Urinary bladder (tissue), 4 donors: Measurements from ENCODE around the gene DIS3L2. TPM values are rescaled to one million over a fixed set of nuclear protein-coding genes. Genes with fewer than 3 reads are reported as not detected.

ENCODE experiments used
- DNase-seq: peaks from one replicate; pipeline ENCODE4 v3.0.0-alpha.2; 2015; ENCODE audit errors: extremely low spot score
- H3K27ac ChIP-seq: one replicate; pipeline ENCODE4 v1.5.1; 2013; ENCODE audit warnings: low read depth, mild to moderate bottlenecking, moderate library complexity
- H3K36me3 ChIP-seq: one replicate; pipeline ENCODE4 v1.6.1; 2013; ENCODE audit warnings: mild to moderate bottlenecking, moderate library complexity; ENCODE audit not compliant: insufficient read depth
- H3K4me1 ChIP-seq: one replicate; pipeline ENCODE4 v1.6.1; 2013; ENCODE audit warnings: mild to moderate bottlenecking, moderate library complexity; ENCODE audit not compliant: insufficient read depth
- H3K4me3 ChIP-seq: one replicate; pipeline ENCODE4 v1.5.1; 2013; ENCODE audit warnings: low read depth, low read length
- WGBS: extraction: QIAGEN DNeasy Blood & Tissue Kit; methylation state at CpG from one replicate; pipeline ENCODE4 v1.1.7; 2013; 5-methylcytosine and 5-hydroxymethylcytosine counted together
- polyA plus RNA-seq: library from polyadenylated mRNA; stranded (reverse); fragments of 200-250 nt; gene quantifications from one replicate; pipeline ENCODE4 v1.2.3, GENCODE V29; 2013
- total RNA-seq: library from RNA; depleted of rRNA; stranded (reverse); fragments of >200 nt; gene quantifications from one replicate; pipeline ENCODE4 v1.2.3, GENCODE V29; 2014
- donor health status: healthy with polysubstance abuse.
- donor health status: healthy.

Gene DIS3L2
- total and polyA plus RNA-seq, 2 donors: 15.0 to 33.6 TPM

DNA sequence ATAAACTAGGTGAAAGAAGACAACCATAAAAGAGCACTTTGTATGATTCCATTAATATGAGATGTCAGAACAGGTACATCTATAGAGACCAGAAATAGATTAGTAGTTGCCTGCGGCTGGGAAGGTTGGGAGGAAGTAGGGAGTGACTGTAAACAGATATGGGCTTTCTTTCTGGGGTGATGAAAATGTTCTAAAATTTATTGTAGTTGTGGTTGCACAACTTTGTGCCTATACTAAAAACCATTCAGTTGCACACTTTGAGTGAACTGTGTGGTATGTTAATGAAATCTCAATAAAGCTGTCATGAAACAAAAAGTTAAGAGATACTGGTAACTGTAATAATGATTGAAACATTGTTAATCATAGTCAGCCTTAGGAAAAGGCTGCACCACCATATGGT lies 264.4 kb downstream of the DIS3L2 start:
- H3K4me1 ChIP-seq: no peaks in the 10 kb centered on the region
- 96% methylated on average over 1 of the region's 1 CpG for WGBS
- no peak overlapping the region for H3K27ac ChIP-seq
- no peak for DNase-seq
- H3K4me3 ChIP-seq: no peak overlapping the region
- no peaks in the 10 kb centered on the region for H3K36me3 ChIP-seq

DNA sequence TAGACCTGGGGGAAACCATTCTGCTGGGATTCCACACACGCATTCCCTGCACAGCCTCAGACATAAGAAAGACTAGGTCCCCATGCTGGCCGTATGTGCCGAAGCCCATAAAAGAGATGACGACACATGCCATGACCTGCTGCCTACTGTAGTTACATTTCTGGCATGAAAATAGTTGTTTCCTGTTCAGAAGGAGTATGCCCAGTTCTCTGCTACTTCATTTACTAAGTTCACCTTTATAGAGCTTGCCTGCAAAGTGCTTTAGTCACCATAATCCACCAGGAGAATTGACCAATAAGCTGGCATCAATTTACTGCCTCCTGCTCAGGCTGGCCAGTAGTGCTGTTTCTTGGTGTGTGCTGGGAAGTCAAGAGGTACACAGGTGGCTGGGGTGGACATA lies 266.8 kb downstream of the DIS3L2 start:
- no peak overlapping the region for H3K4me3 ChIP-seq
- H3K4me1 ChIP-seq: no peaks in the 10 kb centered on the region
- H3K36me3 ChIP-seq: no peaks in the 10 kb centered on the region
- no peak overlapping the region for H3K27ac ChIP-seq
- DNase-seq: peak; percentile 39
- 87% methylated on average over 4 of the region's 4 CpGs for WGBS

- WGBS: 72% methylated on average over 7 of the region's 7 CpGs
- no peak for DNase-seq
- no peaks in the 10 kb centered on the region for H3K4me1 ChIP-seq
- no peak overlapping the region for H3K4me3 ChIP-seq
- H3K36me3 ChIP-seq: no peaks in the 10 kb centered on the region
- no peak overlapping the region for H3K27ac ChIP-seq
Measured at GRCh38 chr2:232228971-232229894, 267.7 kb downstream of the DIS3L2 start.

GRCh38 chr2:232229911-232230310 lies 268.4 kb downstream of the DIS3L2 start:
- Histone ChIP-seq H3K36me3 (no peaks in the 10 kb centered on the region), H3K4me3 (no peak overlapping the region), H3K4me1 (no peaks in the 10 kb centered on the region), H3K27ac (no peak overlapping the region)
- 80% methylated on average over 3 of the region's 3 CpGs for WGBS
- no peak for DNase-seq

GRCh38 chr2:232230560-232230959 lies 269.0 kb downstream of the DIS3L2 start:
- no peak for DNase-seq
- no peaks in the 10 kb centered on the region for H3K4me1 ChIP-seq
- H3K4me3 ChIP-seq: no peak overlapping the region
- no peak overlapping the region for H3K27ac ChIP-seq
- no peaks in the 10 kb centered on the region for H3K36me3 ChIP-seq
- WGBS: 92% methylated on average over 3 of the region's 3 CpGs

DNA sequence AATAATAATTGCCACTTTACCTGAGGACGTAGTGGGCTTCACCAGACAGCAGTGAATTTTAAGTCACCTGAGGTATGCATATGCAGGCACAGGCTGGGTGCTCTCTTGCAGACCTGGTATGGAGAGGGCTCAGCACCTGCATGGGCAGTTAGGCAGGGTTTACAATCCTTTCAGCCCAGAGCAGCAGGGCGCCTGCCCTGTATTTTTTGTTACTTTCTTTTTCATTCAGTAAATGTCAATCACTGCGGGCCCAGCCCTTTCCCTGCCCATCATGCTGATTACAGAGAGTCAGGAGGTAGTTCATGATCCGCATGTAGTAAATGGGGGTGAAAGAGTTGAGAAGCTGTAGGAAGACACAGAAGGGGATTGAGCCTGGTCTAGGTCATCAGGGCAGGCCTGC lies 270.0 kb downstream of the DIS3L2 start:
- DNase-seq: no peak
- Histone ChIP-seq H3K4me1 (no peaks in the 10 kb centered on the region), H3K4me3 (no peak overlapping the region), H3K27ac (no peak overlapping the region), H3K36me3 (no peaks in the 10 kb centered on the region)
- WGBS: 90% methylated on average over 4 of the region's 4 CpGs

DNA sequence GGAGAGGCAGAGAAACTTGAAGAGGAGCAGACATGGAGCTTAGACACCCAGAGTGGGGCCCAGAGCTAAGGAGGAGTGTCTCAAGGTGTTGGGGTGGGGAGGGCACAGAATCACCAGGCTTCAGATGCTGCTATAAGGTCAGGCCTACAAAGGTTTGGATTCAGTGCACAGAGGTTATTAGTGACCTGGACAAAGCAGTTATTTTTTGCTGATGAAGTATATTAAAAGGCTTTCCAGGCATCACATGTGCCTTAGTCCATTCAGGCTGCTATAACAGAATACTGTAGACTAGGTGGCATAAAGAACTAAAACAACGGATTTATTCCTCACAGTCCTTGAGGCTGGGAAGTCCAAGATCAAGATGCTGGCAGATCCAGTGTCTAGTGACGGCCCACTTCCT lies 271.4 kb downstream of the DIS3L2 start:
- H3K27ac ChIP-seq: no peak overlapping the region
- DNase-seq: no peak
- WGBS: 96% methylated on average over 2 of the region's 2 CpGs
- no peaks in the 10 kb centered on the region for H3K36me3 ChIP-seq
- no peak overlapping the region for H3K4me3 ChIP-seq
- H3K4me1 ChIP-seq: no peaks in the 10 kb centered on the region

DNA sequence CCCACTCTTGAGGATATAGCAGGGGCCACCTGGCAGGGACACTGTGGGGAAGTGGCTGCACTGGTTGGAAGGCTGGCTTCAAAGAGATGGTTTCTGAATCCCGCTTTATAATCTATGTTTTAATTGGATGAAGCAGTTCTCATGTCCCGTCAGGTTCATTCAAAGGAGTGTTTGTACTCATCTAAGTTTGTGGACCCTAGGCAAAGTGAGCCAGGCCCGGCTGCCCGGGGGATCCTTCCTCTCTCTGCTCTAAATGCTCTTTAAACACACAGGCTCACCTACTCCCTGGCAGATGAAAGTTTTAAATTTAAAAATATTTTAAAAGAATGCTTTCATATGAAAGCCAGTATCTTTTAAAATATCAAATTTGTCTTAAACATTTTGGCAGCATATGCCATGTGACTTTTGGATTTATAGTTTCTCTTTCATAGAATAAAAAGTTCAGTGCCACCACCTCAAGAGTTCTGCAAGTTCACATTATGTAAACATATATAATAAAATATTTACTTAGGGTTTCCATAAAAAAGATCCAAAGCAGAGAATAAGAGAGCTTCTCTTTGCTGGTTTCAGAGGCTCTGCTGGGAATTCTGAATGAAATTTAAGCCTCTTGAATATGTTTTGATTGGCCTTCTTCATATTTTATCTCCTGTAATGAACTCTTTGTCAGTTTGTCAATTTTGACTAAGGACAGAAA lies 273.6 kb downstream of the DIS3L2 start:
- Histone ChIP-seq H3K4me1 (no peaks in the 10 kb centered on the region), H3K4me3 (no peak overlapping the region), H3K36me3 (no peaks in the 10 kb centered on the region), H3K27ac (no peak overlapping the region)
- DNase-seq: no peak
- 74% methylated on average over 4 of the region's 4 CpGs for WGBS

DNA sequence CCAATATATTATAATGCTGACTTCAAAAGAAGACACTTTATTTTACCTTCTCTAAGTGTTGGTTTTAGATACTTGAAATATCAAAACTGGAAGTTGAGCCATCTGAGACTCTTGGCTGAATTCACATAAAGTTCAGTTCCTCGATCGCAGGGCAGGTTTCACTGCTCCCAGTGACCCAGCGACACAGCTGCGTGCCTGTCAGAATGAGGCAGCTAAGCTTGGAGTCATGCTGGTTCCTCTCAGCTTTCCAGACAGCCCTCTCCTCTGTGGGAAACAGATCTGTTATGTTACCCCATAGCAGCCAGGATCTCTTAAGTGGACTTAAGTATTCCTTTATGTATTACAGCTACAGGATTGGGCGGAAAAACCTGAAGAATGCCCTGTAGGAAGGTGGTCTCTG lies 274.2 kb downstream of the DIS3L2 start:
- Histone ChIP-seq H3K4me3 (no peak overlapping the region), H3K27ac (no peak overlapping the region), H3K36me3 (no peaks in the 10 kb centered on the region), H3K4me1 (no peaks in the 10 kb centered on the region)
- WGBS: 79% methylated on average over 5 of the region's 5 CpGs
- no peak for DNase-seq

DNA sequence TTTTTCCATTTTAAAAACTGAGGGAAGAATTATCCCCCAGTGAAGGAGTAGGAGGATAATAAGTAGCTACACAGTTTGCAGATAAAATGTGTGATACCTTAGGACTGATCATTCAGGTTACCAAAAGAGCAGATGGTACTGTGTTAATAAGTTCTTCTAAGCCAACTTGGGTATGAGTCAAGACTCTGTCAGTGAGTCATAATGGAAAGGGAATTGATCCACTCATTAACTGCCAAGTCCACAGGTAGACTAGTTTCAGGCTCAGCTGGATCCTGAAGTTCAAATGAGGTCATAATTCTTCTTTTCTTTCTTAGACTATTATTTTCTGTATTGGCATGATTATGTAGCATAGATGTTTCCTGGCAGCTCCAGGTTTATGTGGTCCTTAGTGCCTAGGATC lies 274.7 kb downstream of the DIS3L2 start:
- no peak overlapping the region for H3K4me3 ChIP-seq
- H3K4me1 ChIP-seq: no peaks in the 10 kb centered on the region
- H3K36me3 ChIP-seq: no peaks in the 10 kb centered on the region
- DNase-seq: no peak
- no peak overlapping the region for H3K27ac ChIP-seq

DNA sequence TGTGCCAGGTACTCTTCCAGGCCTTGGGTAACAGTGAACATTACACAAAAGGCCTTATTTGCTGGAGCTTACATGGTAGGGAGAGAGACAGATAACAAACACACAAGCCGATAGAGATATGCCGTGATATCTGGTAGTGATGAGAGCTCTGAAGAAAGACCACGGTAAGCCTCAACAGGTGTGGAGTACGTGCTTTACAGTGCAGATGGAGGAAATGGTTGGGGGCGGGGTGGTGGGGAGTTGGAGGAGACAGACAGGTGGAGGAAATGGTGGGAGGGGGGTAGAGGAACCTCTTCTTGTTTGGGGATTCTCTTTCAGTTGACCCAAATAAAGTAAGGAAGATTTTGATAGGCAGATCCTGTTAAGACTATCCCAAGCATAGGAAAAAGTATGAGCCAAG lies 276.0 kb downstream of the DIS3L2 start:
- Histone ChIP-seq H3K4me1 (no peaks in the 10 kb centered on the region), H3K4me3 (no peak overlapping the region), H3K27ac (no peak overlapping the region), H3K36me3 (no peaks in the 10 kb centered on the region)
- DNase-seq: no peak
- WGBS: 92% methylated on average over 5 of the region's 5 CpGs

DNA sequence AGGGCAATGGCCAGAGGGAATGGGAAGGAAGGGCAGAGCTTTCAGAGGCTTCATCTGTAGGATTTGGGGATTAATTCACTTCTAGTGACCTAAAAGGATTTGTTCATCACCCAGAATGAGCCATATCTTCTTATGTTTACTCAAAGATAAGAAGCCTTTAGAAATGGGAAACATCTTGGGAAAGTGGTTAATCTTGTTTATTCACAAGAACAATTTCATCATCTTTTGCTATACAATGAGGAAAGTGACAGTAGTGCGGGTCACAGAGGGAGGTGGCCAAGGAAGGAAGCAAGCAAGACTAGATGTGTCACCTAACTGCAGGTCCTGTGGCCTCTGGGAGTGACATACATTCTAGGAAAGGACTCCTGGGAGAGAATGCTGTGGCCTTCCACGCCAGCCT lies 276.6 kb downstream of the DIS3L2 start:
- Histone ChIP-seq H3K4me1 (no peaks in the 10 kb centered on the region), H3K4me3 (no peak overlapping the region), H3K36me3 (no peaks in the 10 kb centered on the region), H3K27ac (no peak overlapping the region)
- WGBS: 89% methylated on average over 2 of the region's 2 CpGs
- no peak for DNase-seq

DNA sequence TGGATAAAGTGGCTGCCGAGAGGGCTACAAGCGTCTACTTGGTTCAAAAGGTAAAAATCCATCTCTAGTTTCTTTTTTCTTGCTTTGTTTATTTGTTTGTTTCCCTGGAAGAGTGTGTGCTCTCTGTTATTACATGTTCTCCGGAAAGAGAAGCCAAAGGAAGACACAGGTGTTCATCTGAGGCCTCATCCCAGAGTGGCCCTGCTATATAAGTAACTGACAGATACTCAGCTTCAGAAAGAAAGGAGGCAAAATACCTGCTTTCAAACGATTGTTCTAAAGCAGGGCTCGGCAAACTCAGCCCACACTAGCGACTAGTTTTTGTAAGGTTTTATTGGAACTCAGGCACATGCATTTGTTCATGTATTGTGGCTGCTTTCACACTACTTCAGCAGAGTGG lies 277.1 kb downstream of the DIS3L2 start:
- Histone ChIP-seq H3K4me1 (no peaks in the 10 kb centered on the region), H3K4me3 (no peak overlapping the region), H3K27ac (no peak overlapping the region), H3K36me3 (no peaks in the 10 kb centered on the region)
- WGBS: 91% methylated on average over 6 of the region's 6 CpGs
- no peak for DNase-seq

DNA sequence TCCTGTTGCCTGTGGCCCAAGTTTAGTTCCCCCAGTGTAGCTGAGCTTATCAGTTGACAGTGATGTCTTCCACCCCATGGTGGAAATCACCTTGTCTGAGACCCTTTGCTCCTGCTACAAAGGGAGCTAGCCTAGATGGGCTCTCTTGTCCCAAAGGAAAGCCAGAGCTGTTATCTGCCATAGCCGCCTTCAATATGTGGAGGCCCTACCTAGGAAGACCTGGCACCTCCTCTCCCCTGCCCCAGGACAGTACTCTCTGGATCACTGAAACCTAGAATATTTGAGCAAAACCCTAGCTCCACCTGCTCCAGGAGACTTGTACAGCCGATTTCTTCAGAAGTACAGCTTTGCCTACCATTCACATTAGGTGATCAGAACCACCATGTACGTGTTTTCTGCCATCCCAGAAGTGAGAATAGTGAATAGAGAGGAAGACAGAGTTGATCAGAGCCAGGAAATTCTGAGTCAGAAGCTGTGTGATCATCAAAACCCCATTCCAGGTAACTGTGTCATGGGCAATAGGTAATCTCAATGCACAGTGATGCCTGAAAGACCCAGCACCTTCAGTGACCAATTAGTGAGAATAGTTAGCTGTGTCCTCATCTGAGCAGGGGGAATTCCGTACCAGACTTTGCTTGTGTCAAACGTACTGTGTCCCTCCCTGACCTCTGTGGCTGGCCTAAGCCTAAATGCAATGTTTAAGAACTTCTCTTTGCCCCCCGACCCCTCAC lies 278.6 kb downstream of the DIS3L2 start:
- Histone ChIP-seq H3K36me3 (no peaks in the 10 kb centered on the region), H3K4me1 (no peaks in the 10 kb centered on the region), H3K27ac (no peak overlapping the region), H3K4me3 (no peak overlapping the region)
- DNase-seq: no peak
- whole genome bisulfite sequencing: 96% methylated on average over 6 of the region's 6 CpGs
